Brain microvascular endothelial cell (primary cell): ENCODE measurements around the gene GNB1L.

Experiments
- DNase-seq: peaks from one replicate; pipeline ENCODE4 v3.0.0-alpha.2; 2020
- H3K27ac ChIP-seq: fragments of 250-450 bp; sonication (Bioruptor Pico); 2 replicates; pipeline ENCODE4 v1.5.1; 2020; ENCODE audit warnings: mild to moderate bottlenecking, moderate library complexity
- H3K27me3 ChIP-seq: fragments of 250-450 bp; sonication (Bioruptor Pico); replicated peaks from 2 replicates; pipeline ENCODE4 v1.5.1; 2020; ENCODE audit warnings: mild to moderate bottlenecking
- H3K36me3 ChIP-seq: fragments of 250-450 bp; sonication (Bioruptor Pico); replicated peaks from 2 replicates; pipeline ENCODE4 v1.5.1; 2020; ENCODE audit warnings: mild to moderate bottlenecking
- H3K4me3 ChIP-seq: 2 replicates; pipeline ENCODE4 v1.5.1; 2011; ENCODE audit warnings: low read depth, mild to moderate bottlenecking, control low read depth, low read length, moderate library complexity
- CTCF ChIP-seq: IDR thresholded peaks from 2 replicates; pipeline ENCODE4 v1.5.1; 2011; ENCODE audit warnings: low read depth, mild to moderate bottlenecking, moderate library complexity, low read length, control low read depth, inconsistent platforms; ENCODE audit errors: missing control alignments
- in situ Hi-C: cut with HindIII; loops from 2 replicates; pipeline ENCODE4 v1.10.0; 2017; ENCODE audit warnings: low sequenced_read_pairs, low pct_ligation_motif_present

Gene GNB1L

DNA sequence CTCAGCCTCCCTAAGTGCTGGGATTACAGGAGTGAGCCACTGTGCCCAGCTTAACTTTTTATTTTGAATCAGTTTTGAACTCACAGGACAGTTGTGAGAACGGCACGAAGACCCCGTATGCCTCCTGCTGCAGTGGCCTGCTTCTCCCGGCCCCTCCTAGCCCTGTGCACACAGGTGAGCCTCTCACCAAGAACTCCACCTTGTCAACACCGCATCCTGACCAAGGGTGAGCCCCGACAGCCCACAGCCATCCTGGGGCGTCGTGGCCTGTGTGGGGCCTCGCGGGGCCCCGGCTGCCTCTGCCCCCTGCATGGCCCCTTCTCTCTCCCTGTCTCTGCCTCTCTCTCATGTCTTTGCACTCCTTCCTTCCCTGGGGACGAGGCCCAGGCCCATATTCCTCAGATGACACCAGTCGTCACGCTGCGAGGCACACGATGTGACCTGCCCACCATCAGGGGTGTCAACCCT, 38.8 kb downstream of the GNB1L start:
- H3K4me3 ChIP-seq = no peak overlapping the region
- in situ Hi-C loops = no loop called here
- no peak overlapping the region for H3K27ac ChIP-seq
- DNase-seq = no peak
- H3K27me3 ChIP-seq = no peaks in the 10 kb centered on the region
- TF ChIP-seq CTCF = no peak
- no peaks in the 10 kb centered on the region for H3K36me3 ChIP-seq

GRCh38 chr22:19815093-19815822, 39.4 kb downstream of the GNB1L start:
- no peak for DNase-seq
- H3K36me3 ChIP-seq = no peaks in the 10 kb centered on the region
- no peak for TF ChIP-seq CTCF
- no peak overlapping the region for H3K4me3 ChIP-seq
- in situ Hi-C loops = no loop called here
- H3K27me3 ChIP-seq = no peaks in the 10 kb centered on the region
- no peak overlapping the region for H3K27ac ChIP-seq

GRCh38 chr22:19814428-19814827, 40.2 kb downstream of the GNB1L start:
- TF ChIP-seq CTCF = no peak
- no peak for DNase-seq
- in situ Hi-C loops = no loop called here
- Histone ChIP-seq H3K27me3 (no peaks in the 10 kb centered on the region), H3K27ac (no peak overlapping the region), H3K36me3 (no peaks in the 10 kb centered on the region), H3K4me3 (no peak overlapping the region)

- Histone ChIP-seq H3K27ac (no peak overlapping the region), H3K4me3 (no peak overlapping the region), H3K27me3 (no peaks in the 10 kb centered on the region), H3K36me3 (no peaks in the 10 kb centered on the region)
- DNase-seq = no peak
- no peak for TF ChIP-seq CTCF
- in situ Hi-C loops = no loop called here
These were observed 41.8 kb downstream of the GNB1L start for GRCh38 chr22:19812910-19813309.

- no peaks in the 10 kb centered on the region for H3K36me3 ChIP-seq
- H3K27ac ChIP-seq = no peak overlapping the region
- no peaks in the 10 kb centered on the region for H3K27me3 ChIP-seq
- in situ Hi-C loops = no loop called here
- no peak overlapping the region for H3K4me3 ChIP-seq
- no peak for TF ChIP-seq CTCF
- DNase-seq = no peak
These were observed 42.6 kb downstream of the GNB1L start for GRCh38 chr22:19811811-19812771.
